Activated CD4-positive, alpha-beta T cell treated with anti-CD3 and anti-CD28 coated beads for 4 hours (primary cell): ENCODE results near the gene CRTAC1.

Source experiments
- DNase-seq, 2 donors: peaks; one replicate each; pipeline ENCODE4 v3.0.0-alpha.2; 2020

CRTAC1 gene, protein sequence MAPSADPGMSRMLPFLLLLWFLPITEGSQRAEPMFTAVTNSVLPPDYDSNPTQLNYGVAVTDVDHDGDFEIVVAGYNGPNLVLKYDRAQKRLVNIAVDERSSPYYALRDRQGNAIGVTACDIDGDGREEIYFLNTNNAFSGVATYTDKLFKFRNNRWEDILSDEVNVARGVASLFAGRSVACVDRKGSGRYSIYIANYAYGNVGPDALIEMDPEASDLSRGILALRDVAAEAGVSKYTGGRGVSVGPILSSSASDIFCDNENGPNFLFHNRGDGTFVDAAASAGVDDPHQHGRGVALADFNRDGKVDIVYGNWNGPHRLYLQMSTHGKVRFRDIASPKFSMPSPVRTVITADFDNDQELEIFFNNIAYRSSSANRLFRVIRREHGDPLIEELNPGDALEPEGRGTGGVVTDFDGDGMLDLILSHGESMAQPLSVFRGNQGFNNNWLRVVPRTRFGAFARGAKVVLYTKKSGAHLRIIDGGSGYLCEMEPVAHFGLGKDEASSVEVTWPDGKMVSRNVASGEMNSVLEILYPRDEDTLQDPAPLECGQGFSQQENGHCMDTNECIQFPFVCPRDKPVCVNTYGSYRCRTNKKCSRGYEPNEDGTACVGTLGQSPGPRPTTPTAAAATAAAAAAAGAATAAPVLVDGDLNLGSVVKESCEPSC

GRCh38 chr10:98030093-98030821, at the start of gene CRTAC1:
TSS of gene CRTAC1 (minus strand) at chr10:98030621. CDS start at chr10:98030472, 149 bp downstream.
- DNase-seq = no peak

- no peak for DNase-seq
Observed at GRCh38 chr10:98078774-98079173, 48.4 kb upstream of the CRTAC1 start.

GRCh38 chr10:98077223-98077622, 46.8 kb upstream of the CRTAC1 start:
- DNase-seq = no peak

GRCh38 chr10:98076086-98076485, 45.7 kb upstream of the CRTAC1 start:
- no peak for DNase-seq

DNA sequence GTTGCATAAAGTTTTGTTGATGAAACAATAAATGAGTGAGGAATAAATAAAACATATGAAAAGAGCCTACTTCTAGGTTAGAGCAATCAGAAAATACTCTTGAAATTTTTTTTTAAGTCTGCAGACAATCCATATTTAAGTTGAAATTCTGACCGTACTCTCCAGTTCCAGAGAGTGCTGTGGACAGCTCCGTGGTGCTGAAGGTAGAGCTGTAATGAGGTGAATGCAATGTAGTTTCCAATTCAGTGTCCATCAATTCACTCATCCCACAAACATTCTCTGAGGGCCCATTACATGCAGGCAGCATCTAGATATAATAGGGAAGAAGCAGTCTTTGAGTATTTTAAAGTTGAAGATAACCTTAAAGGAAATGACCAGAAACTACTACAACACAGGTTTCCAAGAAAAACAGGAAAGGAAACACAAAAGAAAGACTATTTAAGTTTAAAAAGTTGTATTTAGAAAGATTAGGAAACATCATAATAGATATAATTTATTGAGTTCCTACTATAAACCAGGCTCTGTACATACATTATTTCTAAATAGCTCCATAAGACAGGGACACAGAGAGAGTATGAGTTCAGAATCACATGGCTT, 44.0 kb upstream of the CRTAC1 start:
- no peak for DNase-seq

DNA sequence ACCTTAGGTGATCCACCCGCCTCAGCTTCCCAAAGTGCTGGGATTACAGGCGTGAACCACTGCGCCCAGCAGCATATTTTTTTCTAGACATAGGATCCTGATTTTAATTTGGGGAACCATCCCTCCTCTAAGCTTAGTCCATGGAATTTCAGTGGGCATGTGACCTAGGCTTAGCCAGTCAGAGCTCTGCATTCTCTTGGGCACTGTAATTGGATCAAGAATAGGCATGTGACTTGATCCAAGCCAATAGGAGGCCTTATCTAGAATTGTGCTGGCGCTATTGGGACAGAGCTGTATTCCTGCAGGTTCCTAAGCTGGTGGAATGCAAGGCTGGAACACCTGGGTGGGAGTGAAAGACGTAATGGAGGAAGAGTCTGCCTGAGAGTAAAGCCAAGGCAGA, 36.7 kb upstream of the CRTAC1 start:
- no peak for DNase-seq

DNA sequence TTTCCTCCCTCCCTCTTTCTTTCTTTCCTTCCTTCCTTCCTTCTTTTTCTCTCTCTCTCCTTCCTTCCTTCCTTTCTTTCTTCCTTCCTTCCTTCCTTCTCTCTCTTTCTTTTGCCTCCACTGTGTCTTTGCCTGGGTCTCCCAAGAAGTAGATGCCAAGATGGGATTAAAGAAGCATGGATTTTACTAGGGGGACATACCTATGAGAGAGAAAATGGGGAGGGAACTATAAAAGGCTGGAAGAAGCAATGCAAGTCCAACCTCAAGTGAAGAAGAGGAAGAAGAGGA, 33.3 kb upstream of the CRTAC1 start:
- no peak for DNase-seq

DNA sequence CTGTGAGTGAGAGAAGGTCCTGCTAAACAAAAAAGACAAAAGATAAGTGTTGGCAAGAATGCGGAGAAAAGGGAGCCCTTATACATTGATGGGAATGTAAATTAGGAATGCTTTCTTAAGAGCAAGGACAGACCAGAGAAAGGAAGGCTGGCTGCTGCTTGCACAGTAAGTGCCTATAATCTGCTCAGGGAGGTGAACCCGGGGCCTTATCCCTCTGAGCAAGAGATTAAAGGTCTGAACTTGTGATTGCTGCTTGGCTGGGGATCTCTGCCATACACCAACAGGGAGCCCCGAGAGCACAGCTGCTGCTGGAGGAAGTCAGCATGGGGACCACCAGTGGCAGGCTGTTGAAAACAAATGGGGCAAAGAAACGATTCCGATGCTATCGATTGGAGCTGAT, 32.0 kb upstream of the CRTAC1 start:
- no peak for DNase-seq

GRCh38 chr10:98060079-98060478, 29.7 kb upstream of the CRTAC1 start:
- no peak for DNase-seq

DNA sequence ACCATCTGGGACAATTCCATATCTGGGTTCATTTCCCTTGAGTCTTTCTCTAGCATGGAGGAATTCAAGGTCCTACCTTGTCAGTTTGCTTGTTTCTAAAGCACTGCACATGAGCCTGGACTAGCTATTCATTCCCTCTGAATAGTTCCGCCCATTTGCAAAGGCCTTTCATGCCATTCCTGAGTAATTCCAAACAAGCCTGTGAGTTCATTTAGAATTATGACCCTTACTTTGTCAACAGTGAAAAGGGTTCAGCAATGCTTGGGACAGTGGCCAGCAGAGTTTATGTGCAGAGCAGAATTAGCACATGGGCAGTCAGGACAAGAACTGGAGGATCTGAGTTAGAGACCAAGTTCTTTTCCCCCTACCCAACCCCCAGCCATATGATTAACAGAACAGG, 27.9 kb upstream of the CRTAC1 start:
- no peak for DNase-seq

- DNase-seq = no peak
Observed at GRCh38 chr10:98055841-98056516, 25.6 kb upstream of the CRTAC1 start.

DNA sequence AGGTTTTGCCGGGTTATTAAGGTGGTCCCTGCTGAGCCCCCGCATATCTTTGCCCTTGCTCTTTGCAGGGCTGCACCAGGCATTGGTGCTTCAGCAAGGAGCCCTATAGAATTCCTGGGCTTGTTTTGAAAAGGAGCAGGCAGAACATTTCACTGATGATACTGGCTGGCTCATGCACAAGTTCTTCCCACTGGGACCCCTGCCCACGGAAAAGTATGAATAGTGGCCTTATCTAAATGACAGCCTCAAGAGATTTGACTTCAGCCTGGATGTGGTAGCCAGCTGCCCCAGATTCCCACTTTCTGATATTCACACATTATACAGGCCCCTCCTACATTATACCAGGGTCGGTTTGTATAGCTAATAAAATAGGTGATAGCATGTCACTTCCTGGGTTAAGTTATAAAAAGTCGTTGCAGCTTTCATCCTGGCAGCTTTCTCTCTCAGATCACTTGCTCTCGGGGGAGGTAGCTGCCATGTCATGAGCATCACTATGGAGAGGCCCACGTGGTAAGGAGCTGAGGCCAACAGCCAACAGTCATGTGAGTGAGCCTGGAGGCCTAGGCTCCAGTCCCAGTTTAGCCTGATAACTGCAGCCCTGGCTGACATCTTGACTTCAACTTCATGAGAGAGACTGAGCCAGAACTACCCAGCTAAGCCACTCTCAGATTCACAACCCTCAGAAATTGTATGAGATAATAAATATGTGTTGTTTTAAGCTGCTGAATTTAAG, 16.8 kb upstream of the CRTAC1 start:
- DNase-seq = no peak

DNA sequence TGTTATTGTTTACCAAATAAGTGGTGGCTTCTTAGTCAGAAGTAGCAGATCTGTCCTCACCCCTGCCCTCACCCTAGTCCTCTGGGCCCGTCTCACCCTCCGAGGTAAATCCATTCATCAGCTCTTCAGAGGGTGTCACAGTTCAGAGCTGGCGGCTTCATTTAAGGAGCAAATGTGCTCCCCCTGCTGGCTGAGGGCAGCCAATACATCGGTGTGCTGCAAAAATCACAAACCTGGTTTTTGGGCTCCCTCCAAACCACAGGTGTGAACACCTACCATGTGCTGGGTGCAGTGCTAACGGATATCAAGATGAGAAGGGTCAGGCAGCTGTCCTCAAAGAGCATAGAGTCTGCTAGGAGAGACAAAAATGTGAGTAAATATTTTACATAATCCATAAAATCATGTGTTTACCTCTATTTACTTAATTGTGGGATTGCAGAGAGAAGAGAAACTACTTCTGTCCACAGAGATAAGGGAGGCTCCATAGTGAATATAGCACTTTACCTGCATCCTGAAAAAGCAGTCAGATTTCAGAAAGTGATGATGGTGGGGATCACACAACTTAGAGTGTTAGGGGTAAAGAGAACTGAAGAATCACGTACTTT, 15.5 kb upstream of the CRTAC1 start:
- DNase-seq = peak; percentile 52 to 58

DNA sequence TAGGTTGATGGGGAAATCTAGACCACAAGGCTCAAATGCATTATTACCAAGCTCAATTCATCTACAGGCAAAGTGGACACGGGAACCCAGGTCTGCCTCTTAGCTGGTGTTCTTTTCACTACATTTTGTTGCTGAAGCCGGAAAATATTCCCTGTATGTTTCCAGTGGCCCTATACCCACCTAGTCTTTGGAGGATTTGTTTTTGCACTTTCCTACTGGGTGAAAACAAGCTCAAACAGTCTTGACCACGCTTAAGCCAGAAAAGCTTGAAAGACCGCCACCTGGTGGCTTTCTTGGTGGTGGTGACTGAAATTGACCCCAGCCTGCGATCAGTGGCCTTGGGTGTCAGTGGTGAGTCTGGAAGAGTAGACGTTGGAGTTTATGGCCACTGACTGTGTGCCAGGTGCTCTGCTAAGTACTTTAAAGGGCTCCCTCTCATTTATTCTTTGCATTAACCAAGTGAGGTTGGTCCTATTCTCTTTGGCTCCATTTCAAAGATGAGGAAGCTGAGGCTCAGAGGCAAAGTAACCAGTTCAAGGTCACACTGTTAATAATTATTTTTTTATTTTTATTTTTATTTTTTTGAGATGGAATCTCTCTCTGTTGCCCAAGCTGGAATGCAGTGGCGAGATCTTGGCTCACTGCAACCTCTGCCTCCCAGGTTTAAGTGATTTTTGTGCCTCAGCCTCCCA, 11.1 kb upstream of the CRTAC1 start:
- peak; percentile 8 to 29 for DNase-seq

DNA sequence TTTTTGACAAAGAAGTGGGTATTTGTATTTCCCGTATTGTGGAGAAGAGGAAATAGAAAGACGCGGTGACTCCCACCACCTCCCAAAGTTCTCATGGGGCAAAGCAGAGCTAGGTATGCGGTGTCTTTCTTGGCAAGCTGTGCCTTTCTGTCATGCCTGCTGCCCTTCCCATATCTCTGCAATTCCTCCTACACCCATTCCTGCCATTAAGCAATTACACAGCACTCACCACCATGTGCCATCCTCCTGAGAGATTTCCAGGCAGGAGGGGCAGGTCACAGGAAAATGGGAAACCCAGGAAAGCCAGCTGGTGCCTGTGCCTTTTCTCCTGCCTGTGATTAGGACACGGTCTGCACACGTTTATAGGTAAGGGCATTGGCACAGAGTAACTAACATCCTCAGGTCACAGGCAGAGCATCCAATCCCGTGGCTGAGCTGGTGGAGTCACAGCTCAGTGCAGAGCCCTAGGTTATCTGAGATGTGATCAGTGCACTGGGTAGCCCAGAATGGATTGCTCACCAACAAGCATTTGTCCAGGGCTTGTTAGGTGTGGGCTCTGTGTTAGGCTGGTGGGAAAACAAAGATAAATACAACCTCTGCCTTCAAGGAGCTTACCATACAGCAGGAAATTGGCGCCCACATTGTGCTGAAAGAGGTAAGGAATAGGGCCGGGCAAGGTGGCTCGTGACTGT, 9.4 kb upstream of the CRTAC1 start:
- no peak for DNase-seq

GRCh38 chr10:98038288-98038687, 7.9 kb upstream of the CRTAC1 start:
- no peak for DNase-seq

DNA sequence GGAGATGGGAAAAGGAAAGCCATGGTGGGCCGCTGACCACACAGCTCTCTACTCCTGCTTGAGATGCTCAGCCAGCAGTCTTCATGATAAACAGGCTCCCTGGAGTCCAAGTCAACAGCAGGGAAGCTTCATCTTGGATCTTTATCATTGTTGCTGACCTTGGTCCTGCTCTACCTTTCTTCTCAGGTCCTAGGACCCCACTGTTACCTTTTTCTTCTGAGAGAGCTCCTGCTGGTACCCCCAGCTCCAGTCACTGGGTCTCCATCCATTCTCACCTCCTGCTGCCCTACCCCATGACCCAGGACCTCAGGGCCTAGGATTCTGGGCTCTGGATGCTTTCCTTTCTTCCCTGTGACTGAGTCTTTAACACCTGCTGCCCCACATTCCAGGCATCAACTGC, 5.2 kb upstream of the CRTAC1 start:
- no peak for DNase-seq

DNA sequence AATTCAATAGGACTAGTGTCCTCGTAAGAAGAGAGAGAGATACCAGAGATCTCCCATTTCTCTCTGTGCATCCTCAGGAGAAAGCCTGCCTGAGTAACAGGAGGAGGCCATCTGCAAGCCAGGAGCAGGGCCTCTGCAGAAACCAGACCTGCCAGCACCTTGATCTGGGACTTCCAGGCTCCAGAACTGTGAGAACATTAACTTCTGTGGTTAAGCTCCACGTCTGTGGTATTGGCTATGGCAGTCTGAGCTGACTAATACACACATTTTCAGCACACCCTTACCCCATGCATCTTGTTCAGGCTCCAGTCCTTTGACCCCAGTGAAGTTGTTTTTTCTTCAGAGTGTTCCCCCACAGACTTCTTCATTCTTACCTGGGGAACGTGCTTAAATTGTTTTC, 3.1 kb upstream of the CRTAC1 start:
- no peak for DNase-seq

DNA sequence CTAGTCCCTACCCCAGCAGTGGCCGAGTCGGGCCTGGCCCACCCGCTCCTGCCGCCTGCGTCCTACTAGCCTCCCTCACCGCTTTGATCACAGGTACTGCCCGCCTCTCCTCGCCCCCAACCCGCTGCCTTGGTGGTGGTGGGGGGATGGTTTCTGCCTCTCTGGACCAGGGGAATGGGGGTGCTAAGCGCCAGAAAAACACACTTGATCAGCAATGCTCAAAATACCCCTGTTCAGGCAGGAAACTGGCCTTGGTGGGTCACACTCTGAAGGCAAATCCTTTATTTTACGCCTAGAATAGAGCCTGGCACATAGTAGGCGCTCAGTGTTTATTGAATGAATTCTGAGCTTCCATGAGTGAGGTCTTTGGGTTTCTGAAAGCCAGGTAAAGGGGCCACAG, 1.0 kb upstream of the CRTAC1 start:
- DNase-seq = no peak

GRCh38 chr10:98030991-98031431, 590 bp upstream of the CRTAC1 start:
- no peak for DNase-seq
